ENCODE data around the gene DGAT2L6.
A peak's percentile ranks its signal among the peaks of the same experiment; 100 is the strongest.

Gene DGAT2L6

GRCh38 chrX:70166601-70167590 is 10.4 kb upstream of the DGAT2L6 start:
- no peak overlapping the region for H3K4me3 ChIP-seq (ENCODE audit: insufficient read depth, low read depth, low read length)
- H3K27me3 ChIP-seq (ENCODE audit: control insufficient read depth, insufficient read depth, low read length, poor library complexity, severe bottlenecking), result no peaks in the 10 kb centered on the region
- H3K27ac ChIP-seq (ENCODE audit: insufficient read depth, low read depth, low read length, poor library complexity, severe bottlenecking), result no peak overlapping the region
- H3K36me3 ChIP-seq (ENCODE audit: control insufficient read depth, insufficient read depth, low read length), result peaks cover 2% of the 10 kb centered on the region
- no peaks in the 10 kb centered on the region for H3K9me3 ChIP-seq (ENCODE audit: control insufficient read depth, low read length)
- WGBS, 2 experiments, result 87 to 88% methylated on average over 15 to 17 of the region's 19 CpGs
- H3K4me1 ChIP-seq (ENCODE audit: control insufficient read depth, insufficient read depth, low read length), result no peaks in the 10 kb centered on the region

GRCh38 chrX:70168238-70169188 is 8.8 kb upstream of the DGAT2L6 start:
- no peaks in the 10 kb centered on the region for H3K27me3 ChIP-seq (ENCODE audit: control insufficient read depth, insufficient read depth, low read length, poor library complexity, severe bottlenecking)
- WGBS, 2 experiments, result 25 to 28% methylated on average over 6 to 11 of the region's 11 CpGs
- H3K4me3 ChIP-seq (ENCODE audit: insufficient read depth, low read depth, low read length), result peak overlapping the region; percentile 3
- H3K36me3 ChIP-seq (ENCODE audit: control insufficient read depth, insufficient read depth, low read length), result peaks cover 2% of the 10 kb centered on the region
- no peaks in the 10 kb centered on the region for H3K4me1 ChIP-seq (ENCODE audit: control insufficient read depth, insufficient read depth, low read length)
- H3K9me3 ChIP-seq (ENCODE audit: control insufficient read depth, low read length), result no peaks in the 10 kb centered on the region
- no peak overlapping the region for H3K27ac ChIP-seq (ENCODE audit: insufficient read depth, low read depth, low read length, poor library complexity, severe bottlenecking)

GRCh38 chrX:70169281-70169680 is 8.0 kb upstream of the DGAT2L6 start:
- H3K36me3 ChIP-seq (ENCODE audit: control insufficient read depth, insufficient read depth, low read length), result peaks cover 2% of the 10 kb centered on the region
- H3K27ac ChIP-seq (ENCODE audit: insufficient read depth, low read depth, low read length, poor library complexity, severe bottlenecking), result no peak overlapping the region
- H3K4me1 ChIP-seq (ENCODE audit: control insufficient read depth, insufficient read depth, low read length), result no peaks in the 10 kb centered on the region
- H3K4me3 ChIP-seq (ENCODE audit: insufficient read depth, low read depth, low read length), result no peak overlapping the region
- WGBS, 2 experiments, result 72 to 75% methylated on average over 7 of the region's 7 CpGs
- no peaks in the 10 kb centered on the region for H3K9me3 ChIP-seq (ENCODE audit: control insufficient read depth, low read length)
- no peaks in the 10 kb centered on the region for H3K27me3 ChIP-seq (ENCODE audit: control insufficient read depth, insufficient read depth, low read length, poor library complexity, severe bottlenecking)

GRCh38 chrX:70171624-70172023 is 5.7 kb upstream of the DGAT2L6 start:
- no peaks in the 10 kb centered on the region for H3K9me3 ChIP-seq (ENCODE audit: control insufficient read depth, low read length)
- H3K4me3 ChIP-seq (ENCODE audit: insufficient read depth, low read depth, low read length), result no peak overlapping the region
- H3K36me3 ChIP-seq (ENCODE audit: control insufficient read depth, insufficient read depth, low read length), result no peaks in the 10 kb centered on the region
- H3K27me3 ChIP-seq (ENCODE audit: control insufficient read depth, insufficient read depth, low read length, poor library complexity, severe bottlenecking), result no peaks in the 10 kb centered on the region
- WGBS, 2 experiments, result 71 to 75% methylated on average over 2 of the region's 2 CpGs
- H3K27ac ChIP-seq (ENCODE audit: insufficient read depth, low read depth, low read length, poor library complexity, severe bottlenecking), result no peak overlapping the region
- no peaks in the 10 kb centered on the region for H3K4me1 ChIP-seq (ENCODE audit: control insufficient read depth, insufficient read depth, low read length)

GRCh38 chrX:70172221-70172620 is 5.1 kb upstream of the DGAT2L6 start:
- Histone ChIP-seq H3K27me3 (ENCODE audit: control insufficient read depth, insufficient read depth, low read length, poor library complexity, severe bottlenecking) (no peaks in the 10 kb centered on the region), H3K4me3 (ENCODE audit: insufficient read depth, low read depth, low read length) (no peak overlapping the region), H3K9me3 (ENCODE audit: control insufficient read depth, low read length) (no peaks in the 10 kb centered on the region), H3K36me3 (ENCODE audit: control insufficient read depth, insufficient read depth, low read length) (no peaks in the 10 kb centered on the region), H3K4me1 (ENCODE audit: control insufficient read depth, insufficient read depth, low read length) (no peaks in the 10 kb centered on the region), H3K27ac (ENCODE audit: insufficient read depth, low read depth, low read length, poor library complexity, severe bottlenecking) (no peak overlapping the region)
- WGBS, 2 experiments, result 73 to 79% methylated on average over 2 of the region's 3 CpGs

- no peaks in the 10 kb centered on the region for H3K9me3 ChIP-seq (ENCODE audit: control insufficient read depth, low read length)
- 50 to 57% methylated on average over 4 of the region's 4 CpGs for WGBS, 2 experiments
- H3K27me3 ChIP-seq (ENCODE audit: control insufficient read depth, insufficient read depth, low read length, poor library complexity, severe bottlenecking), result no peaks in the 10 kb centered on the region
- no peaks in the 10 kb centered on the region for H3K4me1 ChIP-seq (ENCODE audit: control insufficient read depth, insufficient read depth, low read length)
- H3K27ac ChIP-seq (ENCODE audit: insufficient read depth, low read depth, low read length, poor library complexity, severe bottlenecking), result no peak overlapping the region
- H3K36me3 ChIP-seq (ENCODE audit: control insufficient read depth, insufficient read depth, low read length), result no peaks in the 10 kb centered on the region
- H3K4me3 ChIP-seq (ENCODE audit: insufficient read depth, low read depth, low read length), result no peak overlapping the region
These were observed 4.3 kb upstream of the DGAT2L6 start for GRCh38 chrX:70172964-70173363.

- Histone ChIP-seq H3K27ac (ENCODE audit: insufficient read depth, low read depth, low read length, poor library complexity, severe bottlenecking) (no peak overlapping the region), H3K9me3 (ENCODE audit: control insufficient read depth, low read length) (no peaks in the 10 kb centered on the region), H3K27me3 (ENCODE audit: control insufficient read depth, insufficient read depth, low read length, poor library complexity, severe bottlenecking) (no peaks in the 10 kb centered on the region), H3K4me1 (ENCODE audit: control insufficient read depth, insufficient read depth, low read length) (no peaks in the 10 kb centered on the region), H3K4me3 (ENCODE audit: insufficient read depth, low read depth, low read length) (no peak overlapping the region), H3K36me3 (ENCODE audit: control insufficient read depth, insufficient read depth, low read length) (no peaks in the 10 kb centered on the region)
- 83 to 95% methylated on average over 4 of the region's 4 CpGs for WGBS, 2 experiments
These were observed 2.5 kb upstream of the DGAT2L6 start for GRCh38 chrX:70174754-70175153.

GRCh38 chrX:70175338-70175737 is 1.9 kb upstream of the DGAT2L6 start:
- Histone ChIP-seq H3K4me1 (ENCODE audit: control insufficient read depth, insufficient read depth, low read length) (no peaks in the 10 kb centered on the region), H3K9me3 (ENCODE audit: control insufficient read depth, low read length) (no peaks in the 10 kb centered on the region)
- WGBS, 2 experiments, result 94 to 95% methylated on average over 5 to 7 of the region's 7 CpGs

GRCh38 chrX:70183091-70183490 is 5.8 kb downstream of the DGAT2L6 start:
- no peaks in the 10 kb centered on the region for H3K4me1 ChIP-seq (ENCODE audit: control insufficient read depth, insufficient read depth, low read length)
- WGBS, 2 experiments, result 91 to 92% methylated on average over 5 of the region's 5 CpGs
- no peaks in the 10 kb centered on the region for H3K27me3 ChIP-seq (ENCODE audit: control insufficient read depth, insufficient read depth, low read length, poor library complexity, severe bottlenecking)
- no peak overlapping the region for H3K4me3 ChIP-seq (ENCODE audit: insufficient read depth, low read depth, low read length)
- no peak overlapping the region for H3K27ac ChIP-seq (ENCODE audit: insufficient read depth, low read depth, low read length, poor library complexity, severe bottlenecking)
- no peaks in the 10 kb centered on the region for H3K36me3 ChIP-seq (ENCODE audit: control insufficient read depth, insufficient read depth, low read length)
- H3K9me3 ChIP-seq (ENCODE audit: control insufficient read depth, low read length), result no peaks in the 10 kb centered on the region

More at GRCh38 chrX:70175338-70175737, 1.9 kb upstream of the DGAT2L6 start:
- no peaks in the 10 kb centered on the region for H3K27me3 ChIP-seq (ENCODE audit: control insufficient read depth, insufficient read depth, low read length, poor library complexity, severe bottlenecking)
- H3K27ac ChIP-seq (ENCODE audit: insufficient read depth, low read depth, low read length, poor library complexity, severe bottlenecking), result no peak overlapping the region
- H3K4me3 ChIP-seq (ENCODE audit: insufficient read depth, low read depth, low read length), result no peak overlapping the region
- no peaks in the 10 kb centered on the region for H3K36me3 ChIP-seq (ENCODE audit: control insufficient read depth, insufficient read depth, low read length)

- H3K27ac ChIP-seq (ENCODE audit: insufficient read depth, low read depth, low read length, poor library complexity, severe bottlenecking), result no peak overlapping the region
- H3K36me3 ChIP-seq (ENCODE audit: control insufficient read depth, insufficient read depth, low read length), result no peaks in the 10 kb centered on the region
- no peaks in the 10 kb centered on the region for H3K9me3 ChIP-seq (ENCODE audit: control insufficient read depth, low read length)
- no peaks in the 10 kb centered on the region for H3K4me1 ChIP-seq (ENCODE audit: control insufficient read depth, insufficient read depth, low read length)
- no peaks in the 10 kb centered on the region for H3K27me3 ChIP-seq (ENCODE audit: control insufficient read depth, insufficient read depth, low read length, poor library complexity, severe bottlenecking)
- H3K4me3 ChIP-seq (ENCODE audit: insufficient read depth, low read depth, low read length), result no peak overlapping the region
These were observed 12.9 kb downstream of the DGAT2L6 start for GRCh38 chrX:70190225-70190624.
